DMS79 treated with DMSO at 0.1 percent for 48 hours (cell line): ENCODE data around the gene FKBP1A.
"Not testable (repeated sequence)": the region's sequence is repeated elsewhere in the genome, so short reads cannot be mapped to it uniquely, and the experiment has no call there.

Experiments used
- DNase-seq: peaks from one replicate; lab custom pipeline; 2025; lab: John Stamatoyannopoulos, UW

Gene FKBP1A

GRCh38 chr20:1364106-1364505 is 28.7 kb downstream of the FKBP1A start:
- peak; percentile 95 for DNase-seq

GRCh38 chr20:1363522-1363921 is 29.3 kb downstream of the FKBP1A start:
- no peak for DNase-seq

- DNase-seq = no peak
Observed at GRCh38 chr20:1362484-1362883, 30.4 kb downstream of the FKBP1A start.

- no peak for DNase-seq
Observed at GRCh38 chr20:1360094-1360846, 32.6 kb downstream of the FKBP1A start.

GRCh38 chr20:1357921-1358671 is 34.8 kb downstream of the FKBP1A start:
- DNase-seq = no peak

GRCh38 chr20:1353956-1354355 is 38.9 kb downstream of the FKBP1A start:
- DNase-seq = no peak

GRCh38 chr20:1346315-1346969 is 46.4 kb downstream of the FKBP1A start:
- no peak for DNase-seq

- DNase-seq = no peak
Observed at GRCh38 chr20:1345756-1346093, 47.1 kb downstream of the FKBP1A start.

- DNase-seq = no peak
Observed at GRCh38 chr20:1345030-1345755, 47.7 kb downstream of the FKBP1A start.

- not testable (repeated sequence) for DNase-seq
Observed at GRCh38 chr20:1343446-1344124, 49.3 kb downstream of the FKBP1A start.

GRCh38 chr20:1341561-1342265 is 51.1 kb downstream of the FKBP1A start:
- DNase-seq = no peak

GRCh38 chr20:1338801-1339200 is 54.1 kb downstream of the FKBP1A start:
- no peak for DNase-seq

GRCh38 chr20:1338096-1338495 is 54.8 kb downstream of the FKBP1A start:
- DNase-seq = no peak

GRCh38 chr20:1337441-1337840 is 55.4 kb downstream of the FKBP1A start:
- DNase-seq = no peak

- DNase-seq = no peak
Observed at GRCh38 chr20:1336699-1337367, 56.0 kb downstream of the FKBP1A start.

- DNase-seq = no peak
Observed at GRCh38 chr20:1335961-1336698, 56.7 kb downstream of the FKBP1A start.

- no peak for DNase-seq
Observed at GRCh38 chr20:1334761-1335160, 58.1 kb downstream of the FKBP1A start.

- DNase-seq = no peak
Observed at GRCh38 chr20:1334370-1334731, 58.5 kb downstream of the FKBP1A start.

- no peak for DNase-seq
Observed at GRCh38 chr20:1333462-1334369, 59.1 kb downstream of the FKBP1A start.
